Midbrain (tissue), 1 donor: ENCODE data around the gene ZMYM1.
A peak's percentile ranks its signal among the peaks of the same experiment; 100 is the strongest.
"Not testable (repeated sequence)": the region's sequence is repeated elsewhere in the genome, so short reads cannot be mapped to it uniquely, and the experiment has no call there.

ENCODE experiments used
- DNase-seq: peaks from one replicate; lab custom pipeline; 2025; lab: John Stamatoyannopoulos, UW

ZMYM1 gene

DNA sequence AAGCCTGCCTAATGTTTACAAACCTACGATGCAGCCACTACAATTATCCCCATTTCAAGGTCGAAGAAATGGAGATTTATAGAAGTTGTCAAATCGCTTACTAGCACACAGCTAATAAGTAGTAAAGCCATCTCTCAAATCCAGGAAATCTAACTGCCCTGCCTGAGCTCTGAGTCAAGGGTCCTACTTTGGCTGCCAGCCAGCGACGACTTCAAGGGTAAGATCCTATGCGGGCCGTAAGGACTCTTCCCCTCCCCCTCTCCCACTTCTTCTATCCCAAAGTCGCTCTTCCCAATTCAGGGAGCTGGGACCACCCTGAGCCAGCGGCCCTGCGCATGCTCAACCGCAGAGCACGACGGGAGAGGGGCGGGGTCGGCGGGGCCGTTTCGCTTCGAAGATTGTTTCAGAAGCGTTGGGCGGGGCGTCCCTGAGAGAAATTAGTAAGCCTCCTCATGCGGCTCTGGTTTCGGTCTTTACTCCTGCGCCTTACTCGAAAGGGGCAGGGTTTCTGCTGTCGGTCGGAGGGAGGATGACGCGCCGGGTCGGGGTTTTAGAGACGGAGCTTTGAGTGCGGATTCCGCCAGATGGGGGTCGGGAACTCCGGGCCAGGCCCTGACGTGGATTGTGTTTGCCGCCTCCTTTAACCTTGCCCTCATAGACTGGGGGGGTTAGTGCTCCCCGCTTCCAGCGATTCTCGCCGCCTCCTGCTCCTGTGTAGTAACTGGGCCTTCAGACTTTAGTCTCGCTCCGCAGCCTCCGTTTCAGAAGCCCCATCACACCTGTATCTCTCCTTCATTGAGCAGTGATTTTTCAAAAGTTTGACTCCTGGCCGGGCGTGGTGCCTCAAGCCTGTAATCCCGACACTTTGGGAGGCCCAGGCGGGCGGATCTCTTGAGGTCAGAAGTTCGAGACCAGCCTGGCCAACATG lies at the start of gene ZMYM1:
Gene ZMYM1, plus strand, starts transcription at position 383 of the 928 bp plus-strand sequence. CDS start 14,603 bp downstream, outside the sequence.
- peak; percentile 86 for DNase-seq

DNA sequence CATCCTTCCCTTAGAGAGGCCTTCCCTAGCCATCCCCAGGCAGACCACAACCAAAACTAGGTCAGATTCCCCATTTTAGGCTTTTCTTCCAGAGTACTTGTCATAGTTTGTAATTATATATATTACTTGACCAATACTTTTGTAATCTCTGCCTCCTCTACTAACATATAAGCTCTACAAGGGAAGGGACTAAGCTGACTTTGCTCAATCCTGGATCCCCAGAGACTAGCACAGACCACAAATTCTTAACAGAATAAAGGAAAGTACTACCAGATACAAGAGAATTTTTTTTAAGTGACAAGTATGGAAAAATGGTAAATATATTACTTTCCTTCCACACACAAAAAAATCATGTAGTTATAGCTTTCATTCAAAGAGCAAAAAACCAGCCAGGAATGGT lies 49.4 kb upstream of the ZMYM1 start:
- DNase-seq = no peak

- DNase-seq = no peak
These were observed 48.8 kb upstream of the ZMYM1 start for GRCh38 chr1:35030338-35030737.

- DNase-seq = peak; percentile 39
These were observed 48.3 kb upstream of the ZMYM1 start for GRCh38 chr1:35030756-35031446.

DNA sequence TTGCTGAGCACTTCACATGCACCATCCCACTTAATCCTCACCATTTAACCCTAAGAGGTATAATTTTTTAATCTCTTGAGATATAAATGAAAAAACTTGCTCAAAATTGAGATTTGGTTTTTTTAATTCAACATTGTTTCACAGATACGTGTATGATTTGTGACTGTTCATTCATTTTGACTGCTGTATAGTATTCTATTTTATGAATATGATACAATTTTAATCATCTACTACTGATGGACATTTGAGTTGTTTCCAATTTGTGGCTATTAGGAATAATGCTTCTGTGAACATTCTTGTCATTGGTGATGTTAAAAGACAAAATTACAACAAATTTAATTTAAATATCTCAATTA lies 46.8 kb upstream of the ZMYM1 start:
- no peak for DNase-seq

- DNase-seq = no peak
These were observed 45.8 kb upstream of the ZMYM1 start for GRCh38 chr1:35033346-35033745.

- DNase-seq = no peak
These were observed 42.6 kb upstream of the ZMYM1 start for GRCh38 chr1:35036621-35037020.

DNA sequence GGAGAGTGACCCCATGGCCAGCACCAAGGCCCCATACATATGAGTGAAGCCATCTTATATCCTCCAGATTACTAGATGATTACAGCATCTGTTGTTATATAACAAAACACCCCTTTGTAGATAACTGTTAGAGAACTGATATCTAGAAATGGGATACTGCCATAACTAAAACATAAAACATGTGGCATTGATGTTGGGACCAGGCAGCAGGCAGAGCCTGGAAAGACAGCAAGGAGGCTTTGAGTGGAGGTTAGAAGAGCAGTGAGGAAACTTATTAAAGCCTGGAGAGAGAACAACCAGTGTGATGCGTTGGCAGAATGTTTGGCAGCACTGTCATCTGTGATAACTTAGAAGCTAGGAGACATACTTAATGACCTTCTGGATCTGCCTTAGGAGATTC lies 42.0 kb upstream of the ZMYM1 start:
- DNase-seq = no peak

DNA sequence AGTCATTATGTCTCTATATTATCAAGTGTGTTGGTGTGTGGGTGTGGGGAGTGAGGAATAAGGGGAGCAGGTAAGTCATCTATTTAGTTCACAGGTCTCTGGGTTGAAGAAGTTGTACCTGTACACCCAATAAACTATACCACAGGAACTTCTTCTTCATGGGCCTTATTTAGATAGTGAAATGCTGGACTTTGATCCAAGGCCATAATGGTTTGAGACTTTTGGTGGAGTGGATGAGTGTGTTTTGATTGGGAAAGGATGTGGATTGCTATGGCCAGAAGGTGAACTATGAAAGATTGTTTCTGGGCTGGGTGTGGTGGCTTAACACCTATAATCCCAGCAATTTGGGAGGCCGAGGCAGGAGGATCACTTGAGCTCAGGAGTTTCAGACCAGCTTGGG lies 40.5 kb upstream of the ZMYM1 start:
- no peak for DNase-seq

- DNase-seq = no peak
These were observed 35.7 kb upstream of the ZMYM1 start for GRCh38 chr1:35043498-35043897.

- DNase-seq = no peak
These were observed 34.8 kb upstream of the ZMYM1 start for GRCh38 chr1:35044431-35044830.

GRCh38 chr1:35046730-35047129 lies 32.5 kb upstream of the ZMYM1 start:
- DNase-seq = no peak

DNA sequence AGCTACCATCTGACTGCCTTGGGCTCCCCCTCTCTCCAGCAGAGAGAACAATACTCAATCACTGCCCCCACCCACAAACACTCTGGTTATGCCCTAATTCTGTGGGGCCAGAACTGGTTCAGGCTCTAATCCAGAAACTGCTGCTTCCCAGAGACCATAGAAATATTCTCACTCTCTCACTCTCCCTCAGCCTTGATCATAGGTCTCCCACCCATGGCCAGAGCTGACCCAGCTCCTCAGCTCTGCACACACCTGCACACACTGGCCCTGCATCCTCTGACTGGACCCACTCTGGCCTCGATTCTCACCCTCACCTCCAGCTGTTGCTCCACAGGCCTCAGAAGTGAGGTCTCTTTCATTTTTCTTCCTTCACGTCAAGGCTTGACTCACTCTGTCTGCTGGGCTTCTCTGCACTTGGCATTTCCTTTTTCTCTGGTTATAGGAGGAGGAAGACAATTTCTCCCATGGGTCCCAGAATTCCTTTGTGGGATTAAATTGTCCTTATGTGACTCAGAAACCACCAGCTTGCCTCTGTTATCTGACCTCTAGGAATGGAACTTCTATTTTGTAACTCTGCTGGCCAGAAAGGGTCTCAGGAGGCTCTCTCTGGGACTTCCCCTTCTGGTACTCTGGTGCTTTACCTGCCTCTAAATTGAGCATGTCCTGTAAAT lies 31.9 kb upstream of the ZMYM1 start:
- no peak for DNase-seq

DNA sequence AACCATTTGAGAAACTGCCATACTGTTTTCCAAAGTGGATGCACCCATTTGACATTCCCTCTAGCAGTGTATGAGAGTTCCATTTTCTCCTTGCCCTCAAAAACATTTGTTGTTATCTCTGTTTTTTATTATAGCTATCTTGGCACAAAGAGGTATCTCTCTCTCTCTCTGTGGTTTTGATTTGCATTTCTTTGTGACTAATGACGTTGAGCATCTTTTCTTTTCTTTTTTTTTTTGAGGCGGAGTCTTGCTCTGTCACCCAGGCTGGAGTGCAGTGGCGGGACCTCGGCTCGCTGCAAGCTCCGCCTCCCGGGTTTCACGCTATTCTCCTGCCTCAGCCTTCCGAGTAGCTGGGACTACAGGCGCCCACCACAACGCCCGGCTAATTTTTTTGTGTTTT lies 30.1 kb upstream of the ZMYM1 start:
- no peak for DNase-seq

GRCh38 chr1:35053433-35053832 lies 25.8 kb upstream of the ZMYM1 start:
- DNase-seq = no peak

DNA sequence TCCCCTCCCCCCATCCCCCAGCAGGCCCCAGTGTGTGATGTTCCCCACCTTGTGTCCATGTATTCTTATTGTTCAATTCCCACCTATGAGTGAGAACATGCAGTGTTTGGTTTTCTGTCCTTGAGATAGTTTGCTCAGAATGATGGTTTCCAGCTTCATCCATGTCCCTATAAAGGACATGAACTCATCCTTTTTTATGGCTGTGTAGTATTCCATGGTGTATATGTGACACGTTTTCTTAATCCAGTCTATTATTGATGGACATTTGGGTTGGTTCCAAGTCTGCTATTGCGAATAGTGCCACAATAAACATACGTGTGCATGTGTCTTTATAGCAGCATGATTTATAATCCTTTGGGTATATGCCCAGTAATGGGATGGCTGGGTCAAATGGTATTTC lies 24.9 kb upstream of the ZMYM1 start:
- DNase-seq = not testable (repeated sequence)

DNA sequence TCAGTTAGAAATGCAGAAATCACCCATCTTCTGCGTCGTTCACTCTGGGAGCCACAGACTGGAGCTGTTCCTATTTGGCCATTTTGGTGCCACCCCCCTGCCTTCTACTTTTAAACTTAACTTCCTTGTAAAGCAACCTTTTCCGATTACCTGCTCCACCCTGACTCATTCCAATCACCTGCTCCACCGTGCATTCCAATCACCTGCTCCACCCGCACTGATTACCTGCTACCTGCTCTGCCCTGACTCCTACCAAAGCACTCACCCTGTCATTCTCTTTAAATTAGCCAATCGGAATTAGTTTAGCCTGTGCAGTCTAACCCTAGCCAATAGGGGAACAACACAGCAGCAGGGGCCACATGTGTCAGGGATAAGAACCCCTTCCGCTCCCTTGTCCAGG lies 20.9 kb upstream of the ZMYM1 start:
- DNase-seq = not testable (repeated sequence)

DNA sequence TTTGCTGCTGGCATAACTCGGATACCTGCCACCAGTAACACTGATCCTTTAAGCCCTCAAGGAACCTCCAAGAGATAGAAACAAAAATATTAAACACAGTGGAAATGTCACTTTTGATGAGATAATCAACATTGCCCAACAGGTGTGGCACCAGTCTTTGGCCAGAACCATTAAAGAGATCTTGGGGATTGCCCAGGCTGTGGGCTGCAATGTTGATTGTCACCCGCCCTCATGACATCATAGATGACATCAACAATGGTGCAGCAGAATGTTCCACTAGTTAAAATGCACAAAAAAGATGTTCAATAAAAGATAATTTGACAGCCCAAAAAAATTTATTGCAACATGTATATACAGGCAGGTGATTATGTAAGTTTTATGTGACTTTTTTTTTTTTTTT lies 20.2 kb upstream of the ZMYM1 start:
- no peak for DNase-seq

DNA sequence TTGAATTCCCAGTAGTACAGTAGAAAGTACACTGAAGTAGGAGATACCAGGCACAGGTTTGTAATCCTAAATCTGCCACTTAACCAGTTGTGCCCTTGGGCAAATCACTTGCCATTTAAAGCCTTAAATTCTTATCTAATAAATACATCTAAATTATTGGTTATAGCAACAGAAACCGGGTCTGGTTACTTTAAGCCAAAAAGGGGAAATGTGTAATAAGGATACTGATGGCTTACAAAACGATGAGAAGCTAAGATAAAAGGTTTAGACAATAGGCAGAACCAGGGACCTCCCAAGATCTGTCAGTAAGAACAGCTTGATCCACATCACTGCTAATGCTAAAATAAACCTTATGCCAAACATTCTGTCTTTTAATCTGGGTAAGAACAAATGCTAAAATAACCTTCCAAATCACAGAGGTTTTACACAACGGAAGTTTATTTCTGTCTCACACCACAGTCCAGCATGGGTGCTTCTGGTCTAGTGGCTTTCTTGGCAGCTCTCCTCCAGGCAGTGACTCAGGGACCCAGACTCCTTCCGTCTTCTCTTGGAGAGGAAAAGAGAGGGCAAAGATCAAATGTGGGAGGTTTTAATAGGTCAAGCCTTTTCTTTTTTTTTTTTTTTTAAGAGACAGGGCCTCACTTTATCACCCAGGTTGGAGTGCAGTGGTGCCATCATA lies 16.5 kb upstream of the ZMYM1 start:
- no peak for DNase-seq

DNA sequence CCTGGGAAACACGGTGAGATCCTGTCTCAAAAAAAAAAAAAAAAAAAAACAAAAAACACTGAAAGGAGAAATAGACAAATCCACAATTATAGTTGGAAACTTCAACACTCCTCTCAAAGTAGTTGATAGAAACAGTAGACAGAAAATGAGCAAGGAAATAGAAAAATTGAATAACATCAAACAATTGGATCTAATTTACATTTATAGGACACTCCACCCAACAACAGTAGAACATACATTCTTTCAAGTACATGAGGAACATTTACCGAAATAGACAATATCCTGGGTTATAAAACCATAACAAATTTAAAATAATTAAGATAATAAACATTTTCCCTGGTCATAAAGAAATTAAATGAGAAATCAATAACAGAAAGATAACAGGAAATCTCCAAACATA lies 14.9 kb upstream of the ZMYM1 start:
- no peak for DNase-seq

GRCh38 chr1:35069746-35070145 lies 9.4 kb upstream of the ZMYM1 start:
- no peak for DNase-seq

DNA sequence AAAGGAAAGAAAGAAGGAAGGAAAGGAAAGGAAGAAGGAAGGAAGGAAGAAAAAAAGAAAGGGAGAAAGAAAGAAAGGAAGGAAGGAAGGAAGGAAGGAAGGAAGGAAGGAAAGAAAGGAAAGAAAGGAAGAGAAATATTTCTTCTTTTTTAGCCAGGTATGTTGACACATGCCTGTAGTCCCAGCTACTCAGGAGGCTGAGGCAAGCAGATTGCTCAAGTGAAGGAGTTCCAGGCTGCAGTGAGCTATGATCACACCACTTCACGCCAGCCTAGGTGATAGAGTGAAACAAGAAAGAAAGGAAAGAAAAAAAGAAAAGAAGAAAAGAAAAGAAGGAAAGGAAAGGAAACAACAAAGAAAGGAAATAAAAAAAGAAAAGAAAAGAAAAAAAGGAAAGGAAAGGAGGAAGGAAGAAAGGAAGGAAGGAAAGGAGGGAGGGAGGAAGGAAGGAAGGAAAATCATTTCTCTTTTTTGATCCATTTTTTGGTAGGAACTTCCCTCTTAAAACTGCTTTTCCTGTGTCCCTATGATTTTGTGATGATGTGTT lies 5.8 kb upstream of the ZMYM1 start:
- no peak for DNase-seq
